OCI-M2 (cell line): Measurements from ENCODE around the gene PAM16.

ENCODE experiments used
- DNase-seq: peaks from one replicate; lab custom pipeline; 2025; ENCODE audit not compliant: unreplicated experiment; lab: John Stamatoyannopoulos, UW

PAM16 gene

GRCh38 chr16:4306470-4307214 is 44.5 kb downstream of the PAM16 start:
- no peak for DNase-seq

- no peak for DNase-seq
Observed at GRCh38 chr16:4303973-4304372, 47.1 kb downstream of the PAM16 start.

- no peak for DNase-seq
Observed at GRCh38 chr16:4301968-4302367, 49.2 kb downstream of the PAM16 start.

- no peak for DNase-seq
Observed at GRCh38 chr16:4301177-4301576, 49.9 kb downstream of the PAM16 start.

GRCh38 chr16:4298761-4299522 is 52.2 kb downstream of the PAM16 start:
- DNase-seq: no peak

- DNase-seq: no peak
Observed at GRCh38 chr16:4297480-4297879, 53.6 kb downstream of the PAM16 start.

- DNase-seq: no peak
Observed at GRCh38 chr16:4295581-4295980, 55.5 kb downstream of the PAM16 start.

- DNase-seq: no peak
Observed at GRCh38 chr16:4293822-4294457, 57.2 kb downstream of the PAM16 start.

- DNase-seq: no peak
Observed at GRCh38 chr16:4293181-4293716, 57.9 kb downstream of the PAM16 start.

GRCh38 chr16:4291699-4292098 is 59.4 kb downstream of the PAM16 start:
- no peak for DNase-seq
